ENCODE data around the gene BNC2. TPM values are rescaled to one million over a fixed set of nuclear protein-coding genes. Genes with fewer than 3 reads are reported as not detected.
A peak's percentile ranks its signal among the peaks of the same experiment; 100 is the strongest.

BNC2 gene
- total RNA-seq, 4 donors from 2014 or later = 19.0 to 53.6 (median 25.3) TPM

- no peak for TF ChIP-seq CTCF (IDR thresholded peaks at IDR 0.05)
- ATAC-seq (ENCODE audit: low FRiP score) (no peak), DNase-seq (ENCODE audit: low spot score) (no peak)
These were observed 31.1 kb upstream of the BNC2 start for GRCh38 chr9:16901590-16901989.

- no peak for TF ChIP-seq CTCF (IDR thresholded peaks at IDR 0.05)
- no peak for ATAC-seq (ENCODE audit: low FRiP score)
- DNase-seq (ENCODE audit: low spot score) = no peak
These were observed 29.1 kb upstream of the BNC2 start for GRCh38 chr9:16899606-16900005.

GRCh38 chr9:16898464-16898863 lies 28.0 kb upstream of the BNC2 start:
- ATAC-seq (ENCODE audit: low FRiP score) (no peak), DNase-seq (ENCODE audit: low spot score) (no peak)
- no peak for TF ChIP-seq CTCF (IDR thresholded peaks at IDR 0.05)

- DNase-seq (ENCODE audit: low spot score) (no peak), ATAC-seq (ENCODE audit: low FRiP score) (no peak)
- TF ChIP-seq CTCF (IDR thresholded peaks at IDR 0.05) = no peak
These were observed 18.1 kb upstream of the BNC2 start for GRCh38 chr9:16888594-16888993.

GRCh38 chr9:16885931-16886330 lies 15.5 kb upstream of the BNC2 start:
- DNase-seq (ENCODE audit: low spot score) (no peak), ATAC-seq (ENCODE audit: low FRiP score) (no peak)
- TF ChIP-seq CTCF (IDR thresholded peaks at IDR 0.05) = no peak

GRCh38 chr9:16884952-16885513 lies 14.6 kb upstream of the BNC2 start:
- peak; percentile 66 for ATAC-seq (ENCODE audit: low FRiP score)
- no peak for DNase-seq (ENCODE audit: low spot score)
- no peak for TF ChIP-seq CTCF (IDR thresholded peaks at IDR 0.05)

- DNase-seq (ENCODE audit: low spot score) = no peak
- ATAC-seq (ENCODE audit: low FRiP score) = no peak
- TF ChIP-seq CTCF (IDR thresholded peaks at IDR 0.05) = no peak
These were observed 13.9 kb upstream of the BNC2 start for GRCh38 chr9:16884373-16884772.
